Ovary (tissue), 9 donors: ENCODE data around the gene OR14A2. TPM values are rescaled to one million over a fixed set of nuclear protein-coding genes. Genes with fewer than 3 reads are reported as not detected.
"Not testable (repeated sequence)": the region's sequence is repeated elsewhere in the genome, so short reads cannot be mapped to it uniquely, and the experiment has no call there.

Source experiments
- DNase-seq, 5 donors: peaks; one replicate each; pipeline ENCODE4 v3.0.0-alpha.2; 2019 to 2020
- H3K27ac ChIP-seq, 2 donors: fragments of 200-600 bp; one replicate each; pipeline versions ENCODE4 v1.5.1 to v1.8.0; 2019 to 2022
- H3K27me3 ChIP-seq: fragments of 200-600 bp; one replicate; pipeline ENCODE4 v1.8.0; 2022
- H3K36me3 ChIP-seq: fragments of 200-600 bp; sonication (generic); one replicate; pipeline ENCODE4 v1.5.1; 2019
- H3K4me1 ChIP-seq: one replicate; pipeline ENCODE4 v1.8.1; 2013; ENCODE audit warnings: mild to moderate bottlenecking, moderate library complexity; ENCODE audit not compliant: insufficient read depth
- H3K4me3 ChIP-seq: fragments of 200-600 bp; sonication (generic); one replicate; pipeline ENCODE4 v1.5.1; 2017
- H3K9me3 ChIP-seq, 2 donors: fragments of 200-600 bp in 1 of 2; sonication (generic) in 1 of 2; one replicate each; pipeline versions ENCODE4 v1.5.1 to v1.8.1; 2013 to 2019; ENCODE audit warnings: mild to moderate bottlenecking in 1 of 2, moderate library complexity in 1 of 2
- CTCF ChIP-seq, 3 donors: fragments of 450-650 bp in 2 of 3; fragments of 200-600 bp in 1 of 3; IDR thresholded peaks; one replicate each; pipeline versions ENCODE4 v1.5.1 to v1.8.0; 2016 to 2022; ENCODE audit warnings: antibody characterized with exemption in 3 of 3, mild to moderate bottlenecking in 1 of 3
- EP300 ChIP-seq: sonication (generic); formaldehyde crosslinking; IDR thresholded peaks from one replicate; pipeline ENCODE4 v1.6.1; 2017; ENCODE audit warnings: antibody characterized with exemption
- POLR2A ChIP-seq: fragments of 450-650 bp; IDR thresholded peaks from one replicate; pipeline ENCODE4 v1.6.1; 2017; ENCODE audit warnings: antibody characterized with exemption, mild to moderate bottlenecking, moderate library complexity
- WGBS, 3 donors: extraction: QIAGEN DNeasy Blood & Tissue Kit in 1 of 3; methylation state at CpG; one replicate each; pipeline versions ENCODE4 v1.1.5 to v1.1.7; 2013 to 2017; 5-methylcytosine and 5-hydroxymethylcytosine counted together
- intact Hi-C, 4 donors: fragments of 100-400 bp; cut with DNase I; formaldehyde crosslinking; loops; one replicate each; pipeline versions ENCODE4 v1.11.0 to v1.15.1; 2022 to 2023
- polyA plus RNA-seq, 2 donors: library from polyadenylated mRNA; stranded (reverse); fragments of 200-250 nt in 1 of 2; fragments of 350-450 nt in 1 of 2; fragmentation: Illumina TruSeq in 1 of 2; extraction: RNeasy Lipid Tissue Mini Kit (QIAGEN cat#74804) in 1 of 2; gene quantifications; one replicate each; pipeline ENCODE4 v1.2.3, GENCODE V29; 2013 to 2014
- total RNA-seq, 7 donors: library from RNA; depleted of rRNA in 2 of 7; stranded (reverse); fragments of >200 nt in 2 of 7; fragmentation: NEBNext Ultra II Directional in 3 of 7; extraction: Animal tissue kit (Norgen Biotek cat#: 25700) in 3 of 7; gene quantifications; one replicate each; pipeline versions ENCODE4 v1.1.0 to v1.2.4, GENCODE V29; 2016 to 2023
- donor health status: DM: no; HTN: no; CAD: no; lungs with moderate emphysema.
- donor health status: DM: no; HTN: no; CAD: no.
- donor health status: Bipolar disorder and iron deficiency.
- donor health status: DM: yes; HTN: yes; CAD: no.
- donor health status: DM: no; HTN: no; CAD: no.
- donor health status: DM: yes; HTN: yes; CAD: no.

OR14A2 gene
- total and polyA plus RNA-seq, 9 donors, result not detected

GRCh38 chr1:247740721-247741120, 7.2 kb downstream of the OR14A2 start:
- WGBS, 3 donors, result 85 to 91% (median 89%) methylated on average over 2 of the region's 2 CpGs
- no peak for TF ChIP-seq EP300
- no peak for TF ChIP-seq POLR2A
- no peak for TF ChIP-seq CTCF (IDR thresholded peaks at IDR 0.05)
- intact Hi-C loops, result no loop called here
- H3K9me3 ChIP-seq, result no peaks in the 10 kb centered on the region
- H3K4me1 ChIP-seq, result no peaks in the 10 kb centered on the region
- no peaks in the 10 kb centered on the region for H3K36me3 ChIP-seq
- H3K4me3 ChIP-seq, result no peak overlapping the region
- no peak for DNase-seq
- H3K27me3 ChIP-seq, result no peaks in the 10 kb centered on the region
- no peak overlapping the region for H3K27ac ChIP-seq

- Histone ChIP-seq H3K27ac (no peak within 1 kb of the TSS), H3K9me3 (no peaks in the 10 kb centered on the region), H3K4me3 (no peak within 1 kb of the TSS), H3K4me1 (no peaks in the 10 kb centered on the region), H3K27me3 (no peaks in the 10 kb centered on the region), H3K36me3 (no peaks in the 10 kb centered on the region)
- TF ChIP-seq POLR2A, result no peak
- DNase-seq, result no peak
- intact Hi-C loops, result no loop called here
- WGBS, 3 donors, result 87 to 97% (median 90%) methylated on average over 1 of the region's 1 CpG
Observed at GRCh38 chr1:247738315-247738714, 9.6 kb downstream of the OR14A2 start, which contains the start of gene OR14K1. OR14K1 (plus strand) TSS chr1:247738615; CDS start chr1:247738615, 0 bp downstream.

- Histone ChIP-seq H3K27me3 (no peaks in the 10 kb centered on the region), H3K4me1 (no peaks in the 10 kb centered on the region), H3K27ac (no peak overlapping the region), H3K36me3 (no peaks in the 10 kb centered on the region), H3K9me3 (no peaks in the 10 kb centered on the region), H3K4me3 (no peak overlapping the region)
- no peak for DNase-seq
- TF ChIP-seq CTCF (IDR thresholded peaks at IDR 0.05), result no peak
- TF ChIP-seq EP300, result no peak
- TF ChIP-seq POLR2A, result no peak
- WGBS, 3 donors, result 87 to 91% (median 91%) methylated on average over 4 of the region's 4 CpGs
- intact Hi-C loops, result no loop called here
Observed at GRCh38 chr1:247721222-247721621, 26.7 kb downstream of the OR14A2 start.

- Histone ChIP-seq H3K36me3 (no peaks in the 10 kb centered on the region), H3K27ac (no peak within 1 kb of the TSS), H3K4me1 (no peaks in the 10 kb centered on the region), H3K4me3 (no peak within 1 kb of the TSS), H3K27me3 (no peaks in the 10 kb centered on the region), H3K9me3 (no peaks in the 10 kb centered on the region)
- intact Hi-C loops, result no loop called here
- TF ChIP-seq CTCF (IDR thresholded peaks at IDR 0.05) (no peak), EP300 (no peak)
- 80 to 81% (median 80%) methylated on average over 3 of the region's 3 CpGs for WGBS, 3 donors
- no peak for DNase-seq
Observed at GRCh38 chr1:247716546-247716945, 31.4 kb downstream of the OR14A2 start, which contains the start of gene OR6F1. OR6F1 (minus strand) TSS chr1:247716646; CDS start chr1:247712755, 3,891 bp downstream.

GRCh38 chr1:247713753-247714152, 34.2 kb downstream of the OR14A2 start:
- Histone ChIP-seq H3K27ac (no peak overlapping the region), H3K36me3 (no peaks in the 10 kb centered on the region), H3K27me3 (no peaks in the 10 kb centered on the region), H3K4me3 (no peak overlapping the region), H3K9me3 (no peaks in the 10 kb centered on the region), H3K4me1 (no peaks in the 10 kb centered on the region)
- WGBS, 3 donors, result 89 to 95% (median 91%) methylated on average over 7 of the region's 7 CpGs
- intact Hi-C loops, result no loop called here
- TF ChIP-seq POLR2A, result no peak
- TF ChIP-seq EP300, result no peak
- TF ChIP-seq CTCF (IDR thresholded peaks at IDR 0.05), result no peak
- no peak for DNase-seq

GRCh38 chr1:247710681-247711080, 37.3 kb downstream of the OR14A2 start:
- intact Hi-C loops, DNase-seq, H3K4me1 ChIP-seq, H3K9me3 ChIP-seq, H3K27me3 ChIP-seq, H3K36me3 ChIP-seq, H3K4me3 ChIP-seq, H3K27ac ChIP-seq: not testable (repeated sequence)
- WGBS, 3 donors, result 90 to 96% (median 91%) methylated on average over 8 of the region's 8 CpGs
